BJ (cell line): ENCODE measurements around the gene PTGDR2. TPM values are rescaled to one million over a fixed set of nuclear protein-coding genes. Genes with fewer than 3 reads are reported as not detected.

ENCODE experiments used
- CTCF ChIA-PET: fragments of 350-600 bp; formaldehyde crosslinking; extraction: SDS; loops from one replicate; lab custom pipeline; 2021; ENCODE audit warnings: antibody characterized with exemption, inconsistent platforms; lab: Yijun Ruan, JAX
- POLR2A ChIA-PET: fragments of 300-600 bp; sonication (Branson Sonifier 250); formaldehyde crosslinking; extraction: SDS; loops from one replicate; lab custom pipeline; 2021; ENCODE audit warnings: antibody characterized with exemption; lab: Charles Lee
- DNase-seq: peaks from one replicate; pipeline ENCODE4 v3.0.0-alpha.2; 2011; ENCODE audit warnings: low read depth
- H3K27me3 ChIP-seq: 2 replicates; pipeline ENCODE4 v1.6.0; 2011; ENCODE audit warnings: low read length; ENCODE audit not compliant: control insufficient read depth, insufficient read depth
- H3K36me3 ChIP-seq: 2 replicates; pipeline ENCODE4 v1.5.1; 2011; ENCODE audit warnings: low read length; ENCODE audit not compliant: control insufficient read depth, insufficient read depth
- H3K4me3 ChIP-seq: 2 replicates; pipeline ENCODE4 v1.5.1; 2011; ENCODE audit warnings: low read depth, mild to moderate bottlenecking, control low read depth, low read length
- CTCF ChIP-seq: IDR thresholded peaks from 2 replicates; pipeline ENCODE4 v1.5.1; 2011; ENCODE audit warnings: low read depth, mild to moderate bottlenecking, control low read depth, inconsistent platforms, low read length, moderate library complexity; ENCODE audit not compliant: insufficient read depth
- polyA plus RNA-seq: library from polyadenylated mRNA; depleted of rRNA; stranded (reverse); fragments of >200 nt; gene quantifications from 2 replicates; pipeline ENCODE4 v1.2.3, GENCODE V29; 2011

PTGDR2 gene
- polyA plus RNA-seq, 1 experiment: 0.02 TPM

- no peak for DNase-seq
- ChIA-PET CTCF (interaction anchor here (0.6 to 28.4 kb wide), 20 partner anchors 8 to 209 kb away, joined by 3 to 716 read pairs (median 4); partner anchors contain the start of genes CCDC86, MS4A10, PTGDR2 and ZP1), POLR2A (no interaction called here)
- H3K36me3 ChIP-seq: peaks cover 39% of the 10 kb centered on the region
- H3K4me3 ChIP-seq: no peak overlapping the region
- TF ChIP-seq CTCF: peak; percentile 95
- no peaks in the 10 kb centered on the region for H3K27me3 ChIP-seq
Measured at GRCh38 chr11:60899046-60899936, 43.5 kb upstream of the PTGDR2 start.

DNA sequence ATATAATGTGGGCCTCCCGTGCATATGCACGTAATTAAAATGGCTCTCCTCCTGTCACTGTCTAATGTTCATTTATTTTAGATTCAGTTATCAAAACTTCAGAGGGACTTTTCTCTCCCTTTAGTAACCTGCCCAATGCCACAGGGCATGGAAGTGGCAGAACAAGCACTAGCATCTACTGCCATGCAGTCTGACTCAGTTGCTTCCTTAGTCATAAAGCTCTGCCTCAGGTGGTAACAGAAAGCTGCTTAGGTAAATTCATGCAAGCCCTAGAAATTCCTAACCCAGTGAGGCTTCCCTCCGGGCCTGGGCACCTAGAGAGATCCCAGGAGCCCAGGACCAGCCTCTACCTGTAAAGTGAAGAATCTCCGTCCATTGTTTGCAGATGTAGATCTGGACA, 41.7 kb upstream of the PTGDR2 start:
- POLR2A ChIA-PET: no interaction called here

DNA sequence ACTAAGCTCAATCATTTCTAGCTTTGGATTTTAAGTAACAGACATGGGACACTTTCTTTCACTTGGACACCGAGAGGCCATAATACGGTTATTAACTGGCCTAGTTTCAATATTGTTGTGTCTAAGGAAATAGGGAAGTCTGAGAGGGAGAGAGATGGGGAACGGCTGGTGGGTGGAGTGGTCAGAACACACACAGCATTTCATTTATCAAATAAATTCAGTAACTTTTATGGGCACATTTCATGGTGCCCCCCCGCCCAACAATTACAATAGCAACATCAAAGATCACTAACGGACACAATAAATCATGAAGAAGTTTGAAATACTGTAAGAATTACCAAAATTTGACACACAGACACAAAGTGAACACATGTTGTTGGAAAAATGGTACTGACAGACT, 39.9 kb upstream of the PTGDR2 start:
- ChIA-PET CTCF (interaction anchor here (1.3 to 28.4 kb wide), 5 partner anchors 8 to 120 kb away, joined by 4 to 716 read pairs (median 9); partner anchors contain the start of gene CCDC86), POLR2A (no interaction called here)
- no peak for TF ChIP-seq CTCF
- no peak for DNase-seq
- Histone ChIP-seq H3K36me3 (peaks cover 26% of the 10 kb centered on the region), H3K4me3 (no peak overlapping the region), H3K27me3 (no peaks in the 10 kb centered on the region)

More for the DNA sequence above, 41.7 kb upstream of the PTGDR2 start:
- no peak for DNase-seq
- no peak for TF ChIP-seq CTCF
- H3K4me3 ChIP-seq: no peak overlapping the region
- peaks cover 36% of the 10 kb centered on the region for H3K36me3 ChIP-seq
- CTCF ChIA-PET: interaction anchor here (1.6 to 28.4 kb wide), 4 partner anchors 10 to 120 kb away, joined by 9 to 716 read pairs (median 28); partner anchors contain the start of gene CCDC86
- H3K27me3 ChIP-seq: no peaks in the 10 kb centered on the region

DNA sequence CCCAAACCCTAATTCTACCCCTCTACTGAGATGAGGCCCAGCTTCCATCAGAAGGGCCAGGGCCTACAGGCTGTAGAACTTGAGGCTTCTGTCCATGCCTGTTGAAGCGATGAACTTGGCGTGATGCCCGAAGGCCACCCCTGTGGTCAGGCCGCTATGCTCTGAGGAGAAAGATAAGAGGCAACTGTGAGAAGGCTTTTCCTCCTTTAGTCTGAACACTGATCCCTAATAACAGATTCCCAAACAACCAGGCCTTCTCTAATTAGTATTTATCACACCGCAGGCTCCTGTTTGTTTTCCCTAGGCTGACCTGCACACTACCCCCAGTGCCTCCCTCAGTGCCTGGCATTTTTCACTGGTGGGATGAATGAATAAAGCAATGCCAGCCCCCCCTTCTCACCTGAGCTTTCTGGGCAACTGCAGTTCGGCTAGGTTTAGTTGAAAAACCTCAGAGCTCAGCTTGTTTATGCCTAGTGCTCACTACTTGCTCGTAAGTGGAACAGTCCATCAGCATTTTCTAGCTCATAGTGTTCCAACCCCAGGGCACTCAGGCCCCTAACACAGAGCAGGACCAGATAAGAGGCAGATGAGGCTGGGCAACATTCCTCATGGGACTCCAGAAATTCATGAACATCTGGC, 35.5 kb upstream of the PTGDR2 start:
- Histone ChIP-seq H3K36me3 (peaks cover 7% of the 10 kb centered on the region), H3K4me3 (no peak overlapping the region), H3K27me3 (no peaks in the 10 kb centered on the region)
- no peak for TF ChIP-seq CTCF
- DNase-seq: no peak
- ChIA-PET POLR2A (no interaction called here), CTCF (interaction anchor here (1.0 to 28.4 kb wide), 4 partner anchors 9 to 116 kb away, joined by 3 to 716 read pairs (median 3); partner anchors contain the start of gene CCDC86)

DNA sequence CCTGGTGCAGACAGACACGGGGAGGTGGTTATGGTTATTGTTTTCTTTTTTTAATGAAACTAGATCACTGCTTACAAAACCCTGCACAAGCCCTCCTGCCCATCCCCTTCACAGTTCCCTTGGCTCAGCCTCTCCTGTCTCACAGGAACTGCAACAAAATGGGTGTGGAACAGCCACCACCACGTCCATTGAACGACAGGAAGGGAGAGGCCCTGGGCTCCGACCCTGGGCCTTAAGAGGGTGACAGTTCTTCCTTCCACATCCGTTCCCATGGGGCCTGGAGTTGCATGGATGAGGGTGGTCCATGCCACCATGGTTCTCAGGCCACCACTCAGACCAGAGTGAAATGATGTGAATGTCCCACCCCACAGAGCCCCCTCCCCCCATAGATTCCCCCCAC, 34.9 kb upstream of the PTGDR2 start:
- ChIA-PET CTCF (interaction anchor here (3.8 to 28.4 kb wide), 2 partner anchors 12 to 58 kb away, joined by 26 to 716 read pairs; partner anchors contain the start of gene CCDC86), POLR2A (no interaction called here)
- Histone ChIP-seq H3K27me3 (no peaks in the 10 kb centered on the region), H3K4me3 (no peak overlapping the region), H3K36me3 (peaks cover 6% of the 10 kb centered on the region)
- DNase-seq: no peak
- TF ChIP-seq CTCF: no peak
